ENCODE results near the gene RIIAD1. TPM values are rescaled to one million over a fixed set of nuclear protein-coding genes. Genes with fewer than 3 reads are reported as not detected.
"Not testable (repeated sequence)": the region's sequence is repeated elsewhere in the genome, so short reads cannot be mapped to it uniquely, and the experiment has no call there.

RIIAD1 gene
- total RNA-seq, 1 experiment from 2014 or later: not detected

- TF ChIP-seq, protein P1, sequence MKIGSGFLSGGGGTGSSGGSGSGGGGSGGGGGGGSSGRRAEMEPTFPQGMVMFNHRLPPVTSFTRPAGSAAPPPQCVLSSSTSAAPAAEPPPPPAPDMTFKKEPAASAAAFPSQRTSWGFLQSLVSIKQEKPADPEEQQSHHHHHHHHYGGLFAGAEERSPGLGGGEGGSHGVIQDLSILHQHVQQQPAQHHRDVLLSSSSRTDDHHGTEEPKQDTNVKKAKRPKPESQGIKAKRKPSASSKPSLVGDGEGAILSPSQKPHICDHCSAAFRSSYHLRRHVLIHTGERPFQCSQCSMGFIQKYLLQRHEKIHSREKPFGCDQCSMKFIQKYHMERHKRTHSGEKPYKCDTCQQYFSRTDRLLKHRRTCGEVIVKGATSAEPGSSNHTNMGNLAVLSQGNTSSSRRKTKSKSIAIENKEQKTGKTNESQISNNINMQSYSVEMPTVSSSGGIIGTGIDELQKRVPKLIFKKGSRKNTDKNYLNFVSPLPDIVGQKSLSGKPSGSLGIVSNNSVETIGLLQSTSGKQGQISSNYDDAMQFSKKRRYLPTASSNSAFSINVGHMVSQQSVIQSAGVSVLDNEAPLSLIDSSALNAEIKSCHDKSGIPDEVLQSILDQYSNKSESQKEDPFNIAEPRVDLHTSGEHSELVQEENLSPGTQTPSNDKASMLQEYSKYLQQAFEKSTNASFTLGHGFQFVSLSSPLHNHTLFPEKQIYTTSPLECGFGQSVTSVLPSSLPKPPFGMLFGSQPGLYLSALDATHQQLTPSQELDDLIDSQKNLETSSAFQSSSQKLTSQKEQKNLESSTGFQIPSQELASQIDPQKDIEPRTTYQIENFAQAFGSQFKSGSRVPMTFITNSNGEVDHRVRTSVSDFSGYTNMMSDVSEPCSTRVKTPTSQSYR (CRISPR knock-in tag; IDR thresholded peaks at IDR 0.05): no peak
- TF ChIP-seq KAT7 (CRISPR knock-in tag; IDR thresholded peaks at IDR 0.05; ENCODE audit: borderline replicate concordance) (0 out of 2 replicates have a peak, but pooled peaks have one; percentile 49), NR2C2 (CRISPR knock-in tag; IDR thresholded peaks at IDR 0.05) (no peak)
- TF ChIP-seq, protein P2, sequence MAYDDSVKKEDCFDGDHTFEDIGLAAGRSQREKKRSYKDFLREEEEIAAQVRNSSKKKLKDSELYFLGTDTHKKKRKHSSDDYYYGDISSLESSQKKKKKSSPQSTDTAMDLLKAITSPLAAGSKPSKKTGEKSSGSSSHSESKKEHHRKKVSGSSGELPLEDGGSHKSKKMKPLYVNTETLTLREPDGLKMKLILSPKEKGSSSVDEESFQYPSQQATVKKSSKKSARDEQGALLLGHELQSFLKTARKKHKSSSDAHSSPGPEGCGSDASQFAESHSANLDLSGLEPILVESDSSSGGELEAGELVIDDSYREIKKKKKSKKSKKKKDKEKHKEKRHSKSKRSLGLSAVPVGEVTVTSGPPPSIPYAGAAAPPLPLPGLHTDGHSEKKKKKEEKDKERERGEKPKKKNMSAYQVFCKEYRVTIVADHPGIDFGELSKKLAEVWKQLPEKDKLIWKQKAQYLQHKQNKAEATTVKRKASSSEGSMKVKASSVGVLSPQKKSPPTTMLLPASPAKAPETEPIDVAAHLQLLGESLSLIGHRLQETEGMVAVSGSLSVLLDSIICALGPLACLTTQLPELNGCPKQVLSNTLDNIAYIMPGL (CRISPR knock-in tag; IDR thresholded peaks at IDR 0.05): peak; percentile 60; the same call in 1 of the 2 replicates
Observed at GRCh38 chr1:151762941-151763921, 41.9 kb downstream of the RIIAD1 start, which contains the start of gene MRPL9 (continued).

- peaks cover 14% of the 10 kb centered on the region for H3K4me1 Mint-ChIP-seq
- no peak for ATAC-seq
- POLR2A ChIA-PET: no interaction called here
- peaks cover 31% of the 10 kb centered on the region for H3K36me3 Mint-ChIP-seq
- CTCF ChIA-PET: interaction anchor here (1.1 to 1.7 kb wide), 5 partner anchors 29 to 82 kb away, joined by 3 to 15 read pairs (median 5); no protein-coding TSS in a partner anchor
- TF ChIP-seq OVOL2 (CRISPR knock-in tag; IDR thresholded peaks at IDR 0.05; ENCODE audit: borderline replicate concordance) (no peak), TP53 (CRISPR knock-in tag; IDR thresholded peaks at IDR 0.05) (no peak), CREB1 (CRISPR knock-in tag; IDR thresholded peaks at IDR 0.05) (no peak), ZNF263 (CRISPR knock-in tag; IDR thresholded peaks at IDR 0.05; ENCODE audit: low read depth) (no peak), USF2 (CRISPR knock-in tag; IDR thresholded peaks at IDR 0.05) (no peak), IRF1 (CRISPR knock-in tag; IDR thresholded peaks at IDR 0.05) (no peak)
- TF ChIP-seq, protein P3, sequence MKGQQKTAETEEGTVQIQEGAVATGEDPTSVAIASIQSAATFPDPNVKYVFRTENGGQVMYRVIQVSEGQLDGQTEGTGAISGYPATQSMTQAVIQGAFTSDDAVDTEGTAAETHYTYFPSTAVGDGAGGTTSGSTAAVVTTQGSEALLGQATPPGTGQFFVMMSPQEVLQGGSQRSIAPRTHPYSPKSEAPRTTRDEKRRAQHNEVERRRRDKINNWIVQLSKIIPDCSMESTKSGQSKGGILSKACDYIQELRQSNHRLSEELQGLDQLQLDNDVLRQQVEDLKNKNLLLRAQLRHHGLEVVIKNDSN (CRISPR knock-in tag; IDR thresholded peaks at IDR 0.05): no peak
- no peaks in the 10 kb centered on the region for H3K9me3 Mint-ChIP-seq
- H3K27me3 Mint-ChIP-seq (ENCODE audit: low read depth): no peaks in the 10 kb centered on the region
- peak overlapping the region; percentile 90 for H3K4me3 Mint-ChIP-seq
- H3K27ac Mint-ChIP-seq: peak overlapping the region; percentile 96
- no peak for DNase-seq (ENCODE audit: low spot score)
Observed at GRCh38 chr1:151763990-151764389, 42.7 kb downstream of the RIIAD1 start.

DNA sequence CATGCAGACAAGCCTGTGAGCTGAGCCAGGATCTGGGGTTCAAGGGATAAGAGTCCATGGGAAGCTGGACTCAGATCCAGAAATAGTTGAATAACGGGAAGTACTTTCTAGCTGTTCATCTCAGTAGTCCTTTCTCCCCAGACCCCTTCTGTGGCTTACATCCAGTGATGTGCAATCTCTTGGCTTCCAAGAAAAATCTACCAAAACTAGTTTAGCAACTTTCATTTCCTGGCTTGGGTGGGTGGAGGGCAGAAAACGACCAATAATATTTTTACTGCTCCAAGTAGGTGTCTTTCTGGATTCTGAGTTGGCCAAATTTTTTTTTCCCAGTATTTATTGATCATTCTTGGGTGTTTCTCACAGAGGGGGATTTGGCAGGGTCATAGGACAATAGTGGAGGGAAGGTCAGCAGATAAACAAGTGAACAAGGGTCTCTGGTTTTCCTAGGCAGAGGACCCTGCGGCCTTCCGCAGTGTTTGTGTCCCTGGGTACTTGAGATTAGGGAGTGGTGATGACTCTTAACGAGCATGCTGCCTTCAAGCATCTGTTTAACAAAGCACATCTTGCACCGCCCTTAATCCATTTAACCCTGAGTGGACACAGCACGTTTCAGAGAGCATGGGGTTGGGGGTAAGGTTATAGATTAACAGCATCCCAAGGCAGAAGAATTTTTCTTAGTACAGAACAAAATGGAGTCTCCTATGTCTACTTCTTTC, 47.2 kb downstream of the RIIAD1 start:
- H3K36me3 Mint-ChIP-seq; CTCF ChIA-PET; H3K27ac Mint-ChIP-seq; H3K4me3 Mint-ChIP-seq; H3K9me3 Mint-ChIP-seq; ATAC-seq; DNase-seq (ENCODE audit: low spot score); H3K27me3 Mint-ChIP-seq (ENCODE audit: low read depth); H3K4me1 Mint-ChIP-seq; POLR2A ChIA-PET: not testable (repeated sequence)

DNA sequence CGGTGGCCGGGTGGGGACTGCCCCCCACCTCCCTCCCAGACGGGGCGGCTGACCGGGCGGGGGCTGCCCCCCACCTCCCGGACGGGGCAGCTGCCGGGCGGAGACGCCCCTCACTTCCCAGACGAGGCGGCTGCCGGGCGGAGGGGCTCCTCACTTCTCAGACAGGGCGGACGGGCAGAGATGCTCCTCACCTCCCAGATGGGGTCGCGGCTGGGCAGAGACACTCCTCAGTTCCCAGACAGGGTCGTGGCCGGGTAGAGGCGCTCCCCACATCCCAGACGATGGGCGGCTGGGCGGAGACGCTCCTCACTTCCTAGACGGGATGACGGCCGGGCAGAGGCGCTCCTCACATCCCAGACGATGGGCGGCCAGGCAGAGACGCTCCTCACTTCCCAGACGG, 47.9 kb downstream of the RIIAD1 start:
- peaks cover 14% of the 10 kb centered on the region; the same call in 1 of the 2 replicates for H3K36me3 Mint-ChIP-seq
- H3K4me3 Mint-ChIP-seq; H3K4me1 Mint-ChIP-seq; H3K9me3 Mint-ChIP-seq; POLR2A ChIA-PET; ATAC-seq; CTCF ChIA-PET; H3K27ac Mint-ChIP-seq; H3K27me3 Mint-ChIP-seq (ENCODE audit: low read depth); DNase-seq (ENCODE audit: low spot score): not testable (repeated sequence)
